ENCODE results near the gene BTBD9.
"Not testable (repeated sequence)": the region's sequence is repeated elsewhere in the genome, so short reads cannot be mapped to it uniquely, and the experiment has no call there.

The BTBD9 gene

GRCh38 chr6:38150681-38151296 is 488.9 kb downstream of the BTBD9 start:
- DNase-seq (ENCODE audit: low read depth in 3 of 3), result no peak

- DNase-seq (ENCODE audit: low read depth in 3 of 3), result no peak
Measured at GRCh38 chr6:38150021-38150420, 489.7 kb downstream of the BTBD9 start.

- DNase-seq (ENCODE audit: low read depth in 3 of 3), result no peak
Measured at GRCh38 chr6:38149531-38149930, 490.2 kb downstream of the BTBD9 start.

GRCh38 chr6:38148606-38149005 is 491.1 kb downstream of the BTBD9 start:
- DNase-seq (ENCODE audit: low read depth in 3 of 3), result no peak

GRCh38 chr6:38146734-38147027 is 493.0 kb downstream of the BTBD9 start:
- no peak for DNase-seq (ENCODE audit: low read depth in 3 of 3)

GRCh38 chr6:38146021-38146733 is 493.6 kb downstream of the BTBD9 start:
- no peak for DNase-seq (ENCODE audit: low read depth in 3 of 3)

GRCh38 chr6:38144365-38144945 is 495.3 kb downstream of the BTBD9 start:
- DNase-seq (ENCODE audit: low read depth in 3 of 3), result no peak

- DNase-seq (ENCODE audit: low read depth in 3 of 3), result no peak
Measured at GRCh38 chr6:38143191-38144150, 496.3 kb downstream of the BTBD9 start.

- DNase-seq (ENCODE audit: low read depth in 3 of 3), result no peak
Measured at GRCh38 chr6:38142178-38142902, 497.4 kb downstream of the BTBD9 start.

- DNase-seq (ENCODE audit: low read depth in 3 of 3), result no peak
Measured at GRCh38 chr6:38141716-38142115, 498.0 kb downstream of the BTBD9 start.

- DNase-seq (ENCODE audit: low read depth in 3 of 3), result no peak
Measured at GRCh38 chr6:38141085-38141484, 498.6 kb downstream of the BTBD9 start.

- no peak for DNase-seq (ENCODE audit: low read depth in 3 of 3)
Measured at GRCh38 chr6:38138374-38138773, 501.4 kb downstream of the BTBD9 start.

GRCh38 chr6:38137608-38138265 is 502.0 kb downstream of the BTBD9 start:
- no peak for DNase-seq (ENCODE audit: low read depth in 3 of 3)

GRCh38 chr6:38136547-38136946 is 503.2 kb downstream of the BTBD9 start:
- DNase-seq (ENCODE audit: low read depth in 3 of 3), result no peak

GRCh38 chr6:38134704-38135088 is 505.0 kb downstream of the BTBD9 start:
- DNase-seq (ENCODE audit: low read depth in 3 of 3), result no peak

- no peak for DNase-seq (ENCODE audit: low read depth in 3 of 3)
Measured at GRCh38 chr6:38133932-38134703, 505.6 kb downstream of the BTBD9 start.

GRCh38 chr6:38131527-38131965 is 508.2 kb downstream of the BTBD9 start:
- DNase-seq (ENCODE audit: low read depth in 3 of 3), result no peak

- no peak for DNase-seq (ENCODE audit: low read depth in 3 of 3)
Measured at GRCh38 chr6:38127284-38127683, 512.4 kb downstream of the BTBD9 start.

GRCh38 chr6:38124224-38124926 is 515.4 kb downstream of the BTBD9 start:
- DNase-seq (ENCODE audit: low read depth in 3 of 3), result not testable (repeated sequence)

- no peak for DNase-seq (ENCODE audit: low read depth in 3 of 3)
Measured at GRCh38 chr6:38119516-38119915, 520.2 kb downstream of the BTBD9 start.
